ENCODE data around the gene GABBR2. TPM values are rescaled to one million over a fixed set of nuclear protein-coding genes. Genes with fewer than 3 reads are reported as not detected.

Gene GABBR2
- total and polyA plus RNA-seq, 9 of the 15 experiments (the other 6 are each of a cell fraction or from before 2014, with no cell fraction given), result 0.15 to 1.9 (median 0.32) TPM

- TF ChIP-seq AFF4 (CRISPR knock-in tag; IDR thresholded peaks at IDR 0.05), result no peak
- TF ChIP-seq ZNF449 (CRISPR knock-in tag; IDR thresholded peaks at IDR 0.05), result no peak
- no peak for TF ChIP-seq ZNF274 (IDR thresholded peaks at IDR 0.05; ENCODE audit: borderline replicate concordance, low read depth, low read length)
- TF ChIP-seq CBFB (CRISPR knock-in tag; IDR thresholded peaks at IDR 0.05), result peak; percentile 96
- no peak for TF ChIP-seq SREBF2 (CRISPR knock-in tag; IDR thresholded peaks at IDR 0.05)
- peak; percentile 99 for TF ChIP-seq MYC (IDR thresholded peaks at IDR 0.05; ENCODE audit: low read depth, low read length)
- TF ChIP-seq MYC (CRISPR knock-in tag; IDR thresholded peaks at IDR 0.05; ENCODE audit: borderline replicate concordance, low read depth), result 0 out of 2 replicates have a peak, but pooled peaks have one; percentile 71
- TF ChIP-seq ZNF707 (CRISPR knock-in tag; conservative IDR thresholded peaks at IDR 0.05), result no peak
- no peak for TF ChIP-seq CBX8 (IDR thresholded peaks at IDR 0.05; ENCODE audit: borderline replicate concordance, extremely low read depth, low read depth, low read length, poor library complexity, severe bottlenecking)
- no peak for TF ChIP-seq BCL6 (CRISPR knock-in tag; IDR thresholded peaks at IDR 0.05)
- peak; percentile 65; the same call in 1 of the 2 replicates for TF ChIP-seq NCOA1 (IDR thresholded peaks at IDR 0.05; ENCODE audit: low read depth)
- TF ChIP-seq ZNF592 (IDR thresholded peaks at IDR 0.05), result peak; percentile 99
- TF ChIP-seq THRAP3 (IDR thresholded peaks at IDR 0.05; ENCODE audit: borderline replicate concordance), result no peak
- TF ChIP-seq HDAC2 (IDR thresholded peaks at IDR 0.05), result peak; percentile 84; the same call in 1 of the 2 replicates
- TF ChIP-seq POLR2H (tag; IDR thresholded peaks at IDR 0.05; ENCODE audit: low read depth), result no peak
- peak; percentile 73 for TF ChIP-seq SOX6 (IDR thresholded peaks at IDR 0.05)
- no peak for TF ChIP-seq ERF (CRISPR knock-in tag; IDR thresholded peaks at IDR 0.05)
- peak; percentile 73; the same call in 1 of the 2 replicates for TF ChIP-seq ZKSCAN8 (CRISPR knock-in tag; IDR thresholded peaks at IDR 0.05)
These were observed 133.1 kb downstream of the GABBR2 start (continued) for GRCh38 chr9:98575379-98576346.

Measured in K562 (cell line).